H1 (cell line): Measurements from ENCODE around the gene ZRANB1. TPM values are rescaled to one million over a fixed set of nuclear protein-coding genes. Genes with fewer than 3 reads are reported as not detected.

Experiments used
- CTCF ChIA-PET: fragments of 300-600 bp; sonication (Branson Sonifier 250); formaldehyde crosslinking; loops from one replicate; lab custom pipeline; 2021; ENCODE audit not compliant: partially characterized antibody; lab: Charles Lee
- POLR2A ChIA-PET: fragments of 300-600 bp; sonication (Branson Sonifier 250); formaldehyde crosslinking; loops from one replicate; lab custom pipeline; 2021; ENCODE audit warnings: inconsistent platforms; ENCODE audit not compliant: partially characterized antibody; lab: Charles Lee
- DNase-seq, 2 experiments: peaks; one replicate each; pipeline versions ENCODE4 v3.0.0 to v3.0.0-alpha.2; 2010 to 2022; ENCODE audit warnings: low spot score in 2 of 2, low read depth in 1 of 2, mixed read lengths in 1 of 2
- FAIRE-seq: peaks from 2 replicates; lab custom pipeline; 2011; peaks lifted over from hg19 to GRCh38; lab: Jason Lieb, UNC
- H2AFZ ChIP-seq: 2 replicates; pipeline ENCODE4 v1.8.1; 2012; ENCODE audit warnings: low read length, inconsistent platforms
- H2AK5ac ChIP-seq: 2 replicates; pipeline ENCODE4 v1.6.1; 2013; ENCODE audit warnings: low read depth, low read length
- H2BK120ac ChIP-seq: replicated peaks from 2 replicates; pipeline ENCODE3; 2013; ENCODE audit warnings: low read depth, low read length, inconsistent platforms
- H2BK12ac ChIP-seq: 2 replicates; pipeline ENCODE4 v1.6.1; 2013; ENCODE audit warnings: low read depth, low read length
- H2BK15ac ChIP-seq: 2 replicates; pipeline ENCODE4 v1.6.1; 2013; ENCODE audit warnings: low read length
- H2BK20ac ChIP-seq: 2 replicates; pipeline ENCODE4 v1.6.1; 2013; ENCODE audit warnings: low read length
- H2BK5ac ChIP-seq: 2 replicates; pipeline ENCODE4 v1.6.1; 2013; ENCODE audit warnings: low read depth, low read length
- H3K14ac ChIP-seq: 2 replicates; pipeline ENCODE4 v1.6.1; 2013; ENCODE audit warnings: inconsistent platforms; ENCODE audit not compliant: insufficient read length
- H3K18ac ChIP-seq: 2 replicates; pipeline ENCODE4 v1.6.1; 2013; ENCODE audit warnings: low read length; ENCODE audit errors: extremely low read depth
- H3K23ac ChIP-seq: 2 replicates; pipeline ENCODE4 v1.6.1; 2013; ENCODE audit warnings: inconsistent platforms; ENCODE audit not compliant: insufficient read length
- H3K23me2 ChIP-seq: 2 replicates; pipeline ENCODE4 v1.6.1; 2013; ENCODE audit warnings: low read depth, low read length
- H3K27ac ChIP-seq: 2 replicates; pipeline ENCODE4 v1.6.1; 2011; ENCODE audit warnings: low read depth, low read length, inconsistent platforms
- H3K27me3 ChIP-seq, 4 experiments: replicated peaks in 1 of 4; 1 replicate in 1 of 4; 2 replicates in 3 of 4; pipeline versions ENCODE4 v1.6.1 to v1.8.1; 2011 to 2013; ENCODE audit warnings: low read length in 3 of 4, mild to moderate bottlenecking in 3 of 4, inconsistent platforms in 2 of 4, mixed read lengths in 2 of 4, moderate library complexity in 1 of 4; ENCODE audit not compliant: control insufficient read depth in 3 of 4, insufficient read depth in 3 of 4; ENCODE audit errors: extremely low read depth in 1 of 4
- H3K36me3 ChIP-seq, 4 experiments: 2 replicates each; pipeline versions ENCODE4 v1.6.1 to v1.8.1; 2011 to 2013; ENCODE audit warnings: mild to moderate bottlenecking in 4 of 4, low read length in 3 of 4, moderate library complexity in 2 of 4, control low read depth in 1 of 4, inconsistent platforms in 1 of 4; ENCODE audit not compliant: insufficient read depth in 4 of 4, control insufficient read depth in 2 of 4
- H3K4ac ChIP-seq: replicated peaks from 2 replicates; pipeline ENCODE3; 2013; ENCODE audit warnings: low read length, low read depth, mixed read lengths, inconsistent platforms; ENCODE audit not compliant: insufficient read length
- H3K4me1 ChIP-seq, 4 experiments: replicated peaks in 1 of 4; 1 replicate in 1 of 4; 2 replicates in 3 of 4; pipeline versions ENCODE4 v1.6.1 to v1.8.1; 2011 to 2013; ENCODE audit warnings: low read length in 3 of 4, inconsistent platforms in 2 of 4, mixed read lengths in 1 of 4; ENCODE audit not compliant: insufficient read depth in 4 of 4, control insufficient read depth in 3 of 4
- H3K4me2 ChIP-seq, 2 experiments: 2 replicates each; pipeline versions ENCODE4 v1.6.1 to v1.8.1; 2011 to 2013; ENCODE audit warnings: low read depth in 2 of 2, low read length in 2 of 2, control low read depth in 1 of 2, inconsistent platforms in 1 of 2, mild to moderate bottlenecking in 1 of 2; ENCODE audit not compliant: insufficient read depth in 1 of 2
- H3K4me3 ChIP-seq, 4 experiments: fragments of 200-600, 300-600 bp in 1 of 4; sonication (generic), shearing (Covaris generic), sonication (Bioruptor Twin) in 1 of 4; 2 replicates each; pipeline versions ENCODE4 v1.5.1 to v1.8.1; 2011 to 2016; ENCODE audit warnings: low read length in 4 of 4, low read depth in 3 of 4, control low read depth in 2 of 4, inconsistent platforms in 2 of 4, mild to moderate bottlenecking in 2 of 4, mixed read lengths in 1 of 4, moderate library complexity in 1 of 4; ENCODE audit not compliant: insufficient read depth in 2 of 4; ENCODE audit errors: extremely low read depth in 1 of 4
- H3K56ac ChIP-seq: replicated peaks from 2 replicates; pipeline ENCODE3; 2013; ENCODE audit warnings: low read depth, mild to moderate bottlenecking, mixed read lengths, low read length, inconsistent platforms; ENCODE audit not compliant: insufficient read length
- H3K79me1 ChIP-seq: 2 replicates; pipeline ENCODE4 v1.6.1; 2013; ENCODE audit warnings: low read depth, low read length, control low read depth
- H3K79me2 ChIP-seq, 2 experiments: 2 replicates each; pipeline versions ENCODE4 v1.6.1 to v1.8.1; 2012 to 2013; ENCODE audit warnings: low read length in 2 of 2, mild to moderate bottlenecking in 2 of 2, inconsistent platforms in 1 of 2; ENCODE audit not compliant: insufficient read depth in 2 of 2, control insufficient read depth in 1 of 2
- H3K9ac ChIP-seq, 4 experiments: replicated peaks in 1 of 4; 1 replicate in 1 of 4; 2 replicates in 3 of 4; pipeline versions ENCODE4 v1.6.1 to v1.8.1; 2011 to 2013; ENCODE audit warnings: low read depth in 3 of 4, low read length in 3 of 4, control low read depth in 2 of 4, mild to moderate bottlenecking in 2 of 4, moderate library complexity in 2 of 4, inconsistent platforms in 1 of 4; ENCODE audit errors: extremely low read depth in 1 of 4
- H3K9me3 ChIP-seq, 2 experiments: 2 replicates each; pipeline versions ENCODE4 v1.6.1 to v1.8.1; 2012 to 2013; ENCODE audit warnings: mild to moderate bottlenecking in 2 of 2, moderate library complexity in 2 of 2, control low read depth in 1 of 2, inconsistent platforms in 1 of 2, low read depth in 1 of 2, low read length in 1 of 2, mixed read lengths in 1 of 2; ENCODE audit not compliant: insufficient read depth in 2 of 2
- H4K20me1 ChIP-seq, 2 experiments: replicated peaks in 1 of 2; 2 replicates each; pipeline versions ENCODE3 to v1.8.1; 2011 to 2013; ENCODE audit warnings: inconsistent platforms in 2 of 2, low read length in 2 of 2, mild to moderate bottlenecking in 1 of 2; ENCODE audit not compliant: insufficient read depth in 2 of 2, control insufficient read depth in 1 of 2
- H4K5ac ChIP-seq: 2 replicates; pipeline ENCODE4 v1.6.1; 2013; ENCODE audit warnings: low read length, low read depth, mixed read lengths, inconsistent platforms; ENCODE audit not compliant: insufficient read length
- H4K8ac ChIP-seq: 2 replicates; pipeline ENCODE4 v1.8.0; 2013; ENCODE audit warnings: mild to moderate bottlenecking, moderate library complexity, low read length, inconsistent platforms; ENCODE audit not compliant: insufficient read depth; ENCODE audit errors: extremely low read depth
- H4K91ac ChIP-seq: replicated peaks from 2 replicates; pipeline ENCODE3; 2013; ENCODE audit warnings: low read length, mixed read lengths, inconsistent platforms; ENCODE audit not compliant: insufficient read length
- CBX8 ChIP-seq: fragments of 300-800, 300-1000 bp; sonication (generic); IDR thresholded peaks from 2 replicates; pipeline ENCODE4 v1.7.1; 2016; ENCODE audit warnings: low read depth, low read length, borderline replicate concordance
- JUN ChIP-seq: IDR thresholded peaks from 2 replicates; pipeline ENCODE4 v1.6.1; 2011; ENCODE audit warnings: low read depth, mild to moderate bottlenecking, improper control_type of control experiment, low read length
- KDM1A ChIP-seq: fragments of 200-600, 300-600 bp; sonication (generic); IDR thresholded peaks from 2 replicates; pipeline ENCODE4 v1.7.1; 2016; ENCODE audit warnings: mild to moderate bottlenecking, low read length, borderline replicate concordance
- NRF1 ChIP-seq: IDR thresholded peaks from 2 replicates; pipeline ENCODE4 v1.6.1; 2011; ENCODE audit warnings: mild to moderate bottlenecking, low read depth, low read length, improper control_type of control experiment
- WGBS, 2 experiments: shearing (Covaris generic) in 1 of 2; methylation state at CpG; one replicate each; pipeline versions ENCODE4 v1.1.6 to v1.1.7; 2013 to 2015; ENCODE audit warnings: low lambda C conversion rate in 2 of 2, mixed read lengths in 2 of 2, inconsistent platforms in 1 of 2, low coverage in 1 of 2, missing lambda C conversion rate in 1 of 2; ENCODE audit not compliant: insufficient replicate concordance in 2 of 2, insufficient coverage in 1 of 2, insufficient read length in 1 of 2; ENCODE audit errors: extremely low coverage in 1 of 2, missing lambda C conversion rate in 1 of 2; 5-methylcytosine and 5-hydroxymethylcytosine counted together
- polyA plus RNA-seq, 7 experiments: library from polyadenylated mRNA; depleted of rRNA in 3 of 7; stranded (reverse) in 5 of 7; unstranded in 2 of 7; fragments of >200 nt in 5 of 7; fragments of 200-250 nt in 2 of 7; gene quantifications; 1 replicate in 5 of 7; 2 replicates in 1 of 7; 4 replicates in 1 of 7; pipeline versions ENCODE4 v1.2.1 to v1.2.3, GENCODE V29; 2011 to 2013; ENCODE audit warnings: missing spikeins in 2 of 7, mixed read lengths in 2 of 7
- total RNA-seq: library from RNA; stranded (reverse); fragmentation: NEBNext Ultra II Directional; extraction: Animal tissue kit (Norgen Biotek cat#: 25700); gene quantifications from 2 replicates; pipeline ENCODE4 v1.2.1, GENCODE V29; 2021

ZRANB1 gene
- total and polyA plus RNA-seq, 2 of the 8 experiments (the other 6 are each of a cell fraction or from before 2014, with no cell fraction given), result 6.1 to 19.9 TPM

DNA sequence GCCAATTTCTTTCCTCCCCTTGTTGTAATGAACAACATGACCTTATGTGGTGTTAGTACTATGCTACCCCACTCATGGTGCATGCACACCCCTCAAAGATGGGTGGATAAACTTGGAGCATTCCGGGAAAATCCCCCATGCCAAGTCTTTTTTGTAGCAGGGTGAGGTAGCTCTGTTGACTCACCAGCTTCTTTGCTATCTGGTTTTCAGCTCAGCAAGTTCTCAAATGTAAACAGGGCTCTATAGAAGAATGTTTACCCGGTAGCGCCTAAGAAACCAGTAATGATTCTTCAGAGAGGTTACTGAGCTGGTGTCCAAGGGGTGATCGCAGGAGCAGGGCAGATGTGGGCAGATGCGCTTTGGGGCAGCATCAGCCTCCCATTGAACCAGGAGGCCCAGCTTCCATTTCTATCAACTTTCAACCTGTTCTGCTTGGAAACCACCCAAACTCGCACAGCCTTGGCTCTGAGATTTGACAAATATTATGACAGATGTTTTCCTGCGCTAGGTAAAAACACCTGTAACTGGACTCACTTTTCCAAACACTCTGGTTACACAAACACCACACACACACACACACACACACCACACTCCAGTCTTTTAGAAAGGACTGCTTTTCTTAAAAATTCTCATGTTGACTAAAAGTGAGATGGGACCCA lies 87.8 kb downstream of the ZRANB1 start:
- Histone ChIP-seq H3K79me2 (peaks cover 13 to 99% of the 10 kb centered on the region in 2 experiments), H4K20me1 (peaks cover 46 to 49% of the 10 kb centered on the region in 2 experiments), H3K4me3 (no peak overlapping the region), H4K8ac (no peak overlapping the region), H3K36me3 (peaks cover 2 to 53% (median 12%) of the 10 kb centered on the region in 4 experiments; a peak in 6 of 8 replicates), H2BK120ac (no peak overlapping the region), H3K27me3 (no peaks in the 10 kb centered on the region), H3K27ac (no peak overlapping the region; the same call in 1 of the 2 replicates), H3K9ac (no peak overlapping the region), H3K4me1 (peaks cover 0 to 12% (median 6%) of the 10 kb centered on the region in 4 experiments; a peak in 6 of 7 replicates), H4K91ac (no peak overlapping the region), H3K14ac (no peak overlapping the region), H2AFZ (no peak overlapping the region), H3K56ac (no peak overlapping the region), H3K4ac (no peak overlapping the region), H2BK5ac (no peak overlapping the region), H3K23ac (no peak overlapping the region), H4K5ac (no peak overlapping the region), H3K4me2 (0 out of 4 replicates have a peak overlapping the region, but pooled peaks have one; percentile 4 to 10), H2BK20ac (no peak overlapping the region), H2AK5ac (no peak overlapping the region), H3K23me2 (no peaks in the 10 kb centered on the region), H2BK15ac (no peak overlapping the region), H3K18ac (no peak overlapping the region), H3K79me1 (peaks cover 35% of the 10 kb centered on the region), H2BK12ac (no peak overlapping the region), H3K9me3 (no peaks in the 10 kb centered on the region)
- no peak for FAIRE-seq
- ChIA-PET CTCF (interaction anchor here (0.6 to 2.4 kb wide), 10 partner anchors 12 to 195 kb away, joined by 3 to 10 read pairs (median 4); no protein-coding TSS in a partner anchor), POLR2A (interaction anchor here (0.9 kb wide), 1 partner anchor 120 kb away, joined by 3 read pairs; no protein-coding TSS in a partner anchor)
- TF ChIP-seq JUN, result no peak
- no peak for TF ChIP-seq CBX8
- no peak for TF ChIP-seq KDM1A
- TF ChIP-seq NRF1, result no peak
- DNase-seq, result no peak
- WGBS, 2 experiments, result 96% methylated on average over 7 of the region's 7 CpGs; no CpG with 5 or more reads in 1 of the 2 experiments
